HG03575 (cell line): ENCODE results near the gene IGSF6.
"Not testable (repeated sequence)": the region's sequence is repeated elsewhere in the genome, so short reads cannot be mapped to it uniquely, and the experiment has no call there.

Source experiments
- ATAC-seq: cut with Tn5 transposase; IDR thresholded peaks from one replicate; pipeline ENCODE4 v1.9.1; 2021; ENCODE audit not compliant: unreplicated experiment, insufficient number of reproducible peaks, low FRiP score; ENCODE audit errors: extremely low read depth

IGSF6 gene

GRCh38 chr16:21635694-21636093 is 16.7 kb downstream of the IGSF6 start:
- ATAC-seq, result not testable (repeated sequence)

GRCh38 chr16:21634216-21634615 is 18.2 kb downstream of the IGSF6 start:
- no peak for ATAC-seq

- not testable (repeated sequence) for ATAC-seq
These were observed 20.3 kb downstream of the IGSF6 start for GRCh38 chr16:21631951-21632575.

- not testable (repeated sequence) for ATAC-seq
These were observed 21.0 kb downstream of the IGSF6 start for GRCh38 chr16:21631376-21631775.

GRCh38 chr16:21630866-21631265 is 21.5 kb downstream of the IGSF6 start:
- ATAC-seq, result not testable (repeated sequence)

GRCh38 chr16:21629616-21630539 is 22.5 kb downstream of the IGSF6 start:
- ATAC-seq, result not testable (repeated sequence)

- no peak for ATAC-seq
These were observed 23.6 kb downstream of the IGSF6 start for GRCh38 chr16:21628772-21629171.

- ATAC-seq, result no peak
These were observed 24.2 kb downstream of the IGSF6 start for GRCh38 chr16:21628121-21628726.

- ATAC-seq, result no peak
These were observed 25.6 kb downstream of the IGSF6 start for GRCh38 chr16:21626659-21627277.

- ATAC-seq, result no peak
These were observed 27.4 kb downstream of the IGSF6 start for GRCh38 chr16:21625026-21625425.

GRCh38 chr16:21622545-21622944 is 29.9 kb downstream of the IGSF6 start:
- no peak for ATAC-seq

- no peak for ATAC-seq
These were observed 31.8 kb downstream of the IGSF6 start for GRCh38 chr16:21620592-21620991.

GRCh38 chr16:21619765-21620425 is 32.5 kb downstream of the IGSF6 start:
- no peak for ATAC-seq

GRCh38 chr16:21618281-21618680 is 34.1 kb downstream of the IGSF6 start:
- no peak for ATAC-seq

- no peak for ATAC-seq
These were observed 34.8 kb downstream of the IGSF6 start for GRCh38 chr16:21617607-21618006.

GRCh38 chr16:21614896-21615295 is 37.5 kb downstream of the IGSF6 start:
- ATAC-seq, result no peak

- ATAC-seq, result no peak
These were observed 38.6 kb downstream of the IGSF6 start for GRCh38 chr16:21613781-21614180.

- no peak for ATAC-seq
These were observed 39.0 kb downstream of the IGSF6 start for GRCh38 chr16:21613361-21613760.
